Spleen (tissue), 7 donors: Measurements from ENCODE around the gene KCNJ6.

Experiments used
- CTCF ChIP-seq, 11 experiments: fragments of 200-600 bp in 7 of 11; fragments of 450-650 bp in 4 of 11; sonication (generic) in 4 of 11; IDR thresholded peaks in 8 of 11; conservative IDR thresholded peaks in 3 of 11; 1 replicate in 7 of 11; 2 replicates in 4 of 11; pipeline versions ENCODE4 v1.4.0 to v1.8.0; 2016 to 2021; ENCODE audit warnings: antibody characterized with exemption in 11 of 11, inconsistent platforms in 4 of 11, mild to moderate bottlenecking in 1 of 11
- POLR2A ChIP-seq, 3 donors: fragments of 450-650 bp; IDR thresholded peaks; one replicate each; pipeline ENCODE4 v1.5.1; 2017; ENCODE audit warnings: antibody characterized with exemption in 3 of 3, mild to moderate bottlenecking in 1 of 3
- POLR2AphosphoS5 ChIP-seq, 3 donors: sonication (generic); formaldehyde crosslinking; IDR thresholded peaks; one replicate each; pipeline ENCODE4 v1.5.1; 2017; ENCODE audit warnings: antibody characterized with exemption in 3 of 3
- donor health status: DM: no; HTN: no; CAD: no; lungs with moderate emphysema.
- donor health status: DM: no; HTN: no; CAD: no.
- donor health status: DM: no; HTN: no; CAD: no.

DNA sequence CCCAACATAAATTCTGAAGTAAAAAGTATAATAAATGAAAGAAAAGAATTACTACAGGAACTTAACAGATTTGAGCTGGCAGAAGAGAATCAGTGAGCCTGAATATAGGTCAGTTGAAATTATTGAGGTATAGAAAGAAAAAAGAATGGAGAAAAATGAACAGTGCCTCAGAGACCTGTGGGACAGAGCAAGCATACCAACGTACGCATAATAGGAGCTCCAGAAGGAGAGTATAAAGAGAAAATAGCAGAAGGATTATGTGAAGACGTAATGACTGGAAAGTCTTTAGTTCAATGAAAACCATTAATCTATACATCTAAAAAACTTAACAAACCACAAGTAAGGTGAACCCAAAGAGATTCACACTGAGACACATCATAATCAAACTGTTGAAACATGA lies 287.9 kb downstream of the KCNJ6 start:
- TF ChIP-seq POLR2A (IDR thresholded peaks at IDR 0.05) = no peak
- TF ChIP-seq CTCF (IDR thresholded peaks at IDR 0.05 in 8 of 11, conservative IDR thresholded peaks at IDR 0.05 in 3 of 11) = no peak
- no peak for TF ChIP-seq POLR2AphosphoS5 (IDR thresholded peaks at IDR 0.05)
